A549 (cell line): ENCODE measurements around the gene CCDC170. TPM values are rescaled to one million over a fixed set of nuclear protein-coding genes. Genes with fewer than 3 reads are reported as not detected.
A peak's percentile ranks its signal among the peaks of the same experiment; 100 is the strongest.

ENCODE experiments used
- ATAC-seq, 2 experiments: fragments of 200-7000 bp in 1 of 2; fragments of >200 bp in 1 of 2; cut with Nextera tagmentation in 1 of 2; cut with Tn5 transposase in 1 of 2; 3 replicates each; pipeline versions ENCODE4 v1.8.0 to v1.9.1; 2018 to 2020; ENCODE audit warnings: mild to moderate bottlenecking in 1 of 2, moderate library complexity in 1 of 2
- CTCF ChIA-PET: fragments of 300-600 bp; sonication (Branson Sonifier 250); formaldehyde crosslinking; extraction: SDS; loops from one replicate; lab custom pipeline; 2021; ENCODE audit warnings: antibody characterized with exemption, inconsistent platforms; lab: Yijun Ruan, JAX
- POLR2A ChIA-PET: fragments of 350-600 bp; formaldehyde crosslinking; extraction: SDS; loops from one replicate; lab custom pipeline; 2021; ENCODE audit warnings: antibody characterized with exemption, inconsistent platforms; lab: Yijun Ruan, JAX
- DNase-seq, 2 experiments: peaks; one replicate each; pipeline versions ENCODE4 v3.0.0 to v3.0.0-alpha.2; 2011 to 2016; ENCODE audit warnings: low read depth in 1 of 2, low spot score in 1 of 2
- FAIRE-seq: peaks from 2 replicates; lab custom pipeline; 2011; peaks lifted over from hg19 to GRCh38; lab: Jason Lieb, UNC
- H3K27ac ChIP-seq, 2 experiments: fragments of >200 bp; sonication (Bioruptor Twin); formaldehyde crosslinking; 3 replicates each; pipeline ENCODE4 v1.5.1; 2016 to 2017
- H3K4me1 ChIP-seq: fragments of >200 bp; sonication (Bioruptor Twin); formaldehyde crosslinking; 3 replicates; pipeline ENCODE4 v1.6.1; 2016
- H3K4me2 ChIP-seq: fragments of >200 bp; sonication (Bioruptor Twin); formaldehyde crosslinking; 3 replicates; pipeline ENCODE4 v1.6.1; 2016
- H3K4me3 ChIP-seq: fragments of >200 bp; sonication (Bioruptor Twin); formaldehyde crosslinking; 3 replicates; pipeline ENCODE4 v1.5.1; 2016
- H3K9me3 ChIP-seq: fragments of >200 bp; sonication (Bioruptor Twin); formaldehyde crosslinking; 3 replicates; pipeline ENCODE4 v1.6.1; 2016
- ATOH8 ChIP-seq: fragments of 250-450 bp; sonication (Bioruptor Pico); IDR thresholded peaks from 2 replicates; pipeline ENCODE4 v1.5.0; 2020; ENCODE audit warnings: low read depth, mild to moderate bottlenecking, moderate library complexity
- BCL3 ChIP-seq: fragments of >200 bp; sonication (Bioruptor Twin); formaldehyde crosslinking; IDR thresholded peaks from 3 replicates; pipeline ENCODE4 v1.6.1; 2016
- BHLHE40 ChIP-seq: IDR thresholded peaks from 2 replicates; pipeline ENCODE4 v1.6.1; 2012; ENCODE audit warnings: low read depth, low read length, inconsistent platforms
- CBX8 ChIP-seq: fragments of 200-600 bp; sonication (generic); IDR thresholded peaks from 2 replicates; pipeline ENCODE4 v1.6.1; 2016
- EP300 ChIP-seq, 2 experiments: fragments of >200 bp; sonication (Bioruptor Twin); formaldehyde crosslinking; IDR thresholded peaks; 2 replicates in 1 of 2; 3 replicates in 1 of 2; pipeline ENCODE4 v1.6.1; 2016 to 2017
- ESRRA ChIP-seq: fragments of 150-350 bp; IDR thresholded peaks from 2 replicates; pipeline ENCODE4 v1.6.1; 2014; ENCODE audit warnings: mild to moderate bottlenecking, low read length, borderline replicate concordance
- FOSL2 ChIP-seq, 2 experiments: fragments of 450-650 bp in 1 of 2; fragments of >200 bp in 1 of 2; sonication (Bioruptor Twin) in 1 of 2; formaldehyde crosslinking; IDR thresholded peaks; 2 replicates each; pipeline versions ENCODE4 v1.5.0 to v1.6.1; 2016 to 2020; ENCODE audit warnings: mild to moderate bottlenecking in 1 of 2, moderate library complexity in 1 of 2
- FOXS1 ChIP-seq: fragments of 250-450 bp; sonication (Bioruptor Pico); IDR thresholded peaks from 2 replicates; pipeline ENCODE4 v1.5.0; 2020; ENCODE audit warnings: mild to moderate bottlenecking, moderate library complexity
- HEYL ChIP-seq: fragments of 250-450 bp; sonication (Bioruptor Pico); IDR thresholded peaks from 2 replicates; pipeline ENCODE4 v1.8.0; 2021; ENCODE audit warnings: mild to moderate bottlenecking, moderate library complexity
- HOXA7 ChIP-seq: fragments of 250-450 bp; sonication (Bioruptor Pico); IDR thresholded peaks from 2 replicates; pipeline ENCODE4 v1.5.0; 2020; ENCODE audit warnings: mild to moderate bottlenecking, moderate library complexity
- JUNB ChIP-seq: fragments of >200 bp; sonication (Bioruptor Twin); formaldehyde crosslinking; IDR thresholded peaks from 2 replicates; pipeline ENCODE4 v1.6.1; 2016
- KDM1A ChIP-seq: fragments of 200-600 bp; sonication (generic); IDR thresholded peaks from 2 replicates; pipeline ENCODE4 v1.6.1; 2016; ENCODE audit warnings: low read depth, mild to moderate bottlenecking
- KDM5A ChIP-seq: fragments of 200-600 bp; sonication (generic); IDR thresholded peaks from 2 replicates; pipeline ENCODE4 v1.6.1; 2016; ENCODE audit warnings: antibody characterized with exemption, mild to moderate bottlenecking
- MAFK ChIP-seq: fragments of 450-650 bp; IDR thresholded peaks from 2 replicates; pipeline ENCODE4 v1.6.1; 2014; ENCODE audit not compliant: partially characterized antibody
- MYC ChIP-seq: IDR thresholded peaks from 2 replicates; pipeline ENCODE4 v1.6.1; 2012; ENCODE audit warnings: mild to moderate bottlenecking, inconsistent platforms, low read length, improper control_type of control experiment, borderline replicate concordance
- NPAS2 ChIP-seq: fragments of 250-450 bp; sonication (Bioruptor Pico); IDR thresholded peaks from 2 replicates; pipeline ENCODE4 v1.8.0; 2022; ENCODE audit warnings: mild to moderate bottlenecking, moderate library complexity, borderline replicate concordance
- RAD21 ChIP-seq, 2 experiments: fragments of >200 bp in 1 of 2; sonication (Bioruptor Twin) in 1 of 2; formaldehyde crosslinking in 1 of 2; IDR thresholded peaks in 1 of 2; conservative IDR thresholded peaks in 1 of 2; 2 replicates in 1 of 2; 3 replicates in 1 of 2; pipeline ENCODE4 v1.6.1; 2012 to 2018; ENCODE audit warnings: inconsistent platforms in 1 of 2
- RCOR1 ChIP-seq: fragments of 150-350 bp; IDR thresholded peaks from 2 replicates; pipeline ENCODE4 v1.6.1; 2014; ENCODE audit warnings: antibody characterized with exemption, low read length, low read depth
- RNF2 ChIP-seq: fragments of 200-600 bp; sonication (generic); IDR thresholded peaks from 2 replicates; pipeline ENCODE4 v1.6.1; 2016; ENCODE audit warnings: low read depth, mild to moderate bottlenecking, antibody characterized with exemption, moderate library complexity, borderline replicate concordance
- SMC3 ChIP-seq: fragments of >200 bp; sonication (Bioruptor Twin); formaldehyde crosslinking; IDR thresholded peaks from 3 replicates; pipeline ENCODE4 v1.6.1; 2018; ENCODE audit warnings: inconsistent platforms
- TFCP2L1 ChIP-seq: fragments of 250-450 bp; sonication (Bioruptor Pico); IDR thresholded peaks from 2 replicates; pipeline ENCODE4 v1.5.0; 2021; ENCODE audit warnings: mild to moderate bottlenecking
- TP53 ChIP-seq: fragments of 250-450 bp; sonication (Bioruptor Pico); IDR thresholded peaks from 2 replicates; pipeline ENCODE4 v1.5.0; 2021; ENCODE audit warnings: mild to moderate bottlenecking, moderate library complexity
- ZC3H11A ChIP-seq: fragments of 450-650 bp; IDR thresholded peaks from 2 replicates; pipeline ENCODE4 v1.6.1; 2014; ENCODE audit warnings: antibody characterized with exemption, mild to moderate bottlenecking
- ZSCAN20 ChIP-seq: fragments of 250-450 bp; sonication (Bioruptor Pico); IDR thresholded peaks from 2 replicates; pipeline ENCODE4 v1.8.0; 2022; ENCODE audit warnings: mild to moderate bottlenecking, moderate library complexity
- WGBS: methylation state at CpG from one replicate; pipeline ENCODE4 v1.1.6; 2017; ENCODE audit errors: missing lambda C conversion rate; 5-methylcytosine and 5-hydroxymethylcytosine counted together
- polyA plus RNA-seq, 4 experiments: library from polyadenylated mRNA; depleted of rRNA in 3 of 4; stranded (reverse); fragments of >200 nt; fragmentation: RNase III in 1 of 4; extraction: RNeasy Plus Mini Kit Qiagen cat#74134 plus additional on column Dnase treatment in 1 of 4; gene quantifications; 2 replicates in 3 of 4; 3 replicates in 1 of 4; pipeline ENCODE4 v1.2.3, GENCODE V29; 2011 to 2017
- TF ChIP-seq, protein P1 (sequence below): fragments of 250-450 bp; sonication (Bioruptor Pico); IDR thresholded peaks from 2 replicates; pipeline ENCODE4 v1.5.0; 2021; ENCODE audit warnings: mild to moderate bottlenecking, moderate library complexity, borderline replicate concordance
- TF ChIP-seq, protein P2 (sequence below): fragments of 200-600 bp; sonication (generic); IDR thresholded peaks from 2 replicates; pipeline ENCODE4 v1.6.1; 2016; ENCODE audit warnings: antibody characterized with exemption, mild to moderate bottlenecking, moderate library complexity

The CCDC170 gene
- polyA plus RNA-seq, 2 of the 4 experiments (the other 2 are of a cell fraction): 0.09 to 0.61 TPM

GRCh38 chr6:151499551-151499950, 5.7 kb downstream of the CCDC170 start:
- Histone ChIP-seq H3K4me1 (peaks cover 12% of the 10 kb centered on the region; the same call in 2 of the 3 replicates), H3K4me3 (no peak overlapping the region), H3K4me2 (no peak overlapping the region), H3K9me3 (no peaks in the 10 kb centered on the region), H3K27ac (no peak overlapping the region)
- DNase-seq: no peak
- ChIA-PET CTCF (no interaction called here), POLR2A (no interaction called here)
- 40% methylated on average over 5 of the region's 5 CpGs for WGBS
- TF ChIP-seq NPAS2 (CRISPR knock-in tag) (no peak), ZC3H11A (no peak), TFCP2L1 (CRISPR knock-in tag) (no peak), BHLHE40 (no peak), CBX8 (no peak), ATOH8 (no peak), JUNB (no peak), BCL3 (no peak), ESRRA (no peak)
- TF ChIP-seq, protein P1, sequence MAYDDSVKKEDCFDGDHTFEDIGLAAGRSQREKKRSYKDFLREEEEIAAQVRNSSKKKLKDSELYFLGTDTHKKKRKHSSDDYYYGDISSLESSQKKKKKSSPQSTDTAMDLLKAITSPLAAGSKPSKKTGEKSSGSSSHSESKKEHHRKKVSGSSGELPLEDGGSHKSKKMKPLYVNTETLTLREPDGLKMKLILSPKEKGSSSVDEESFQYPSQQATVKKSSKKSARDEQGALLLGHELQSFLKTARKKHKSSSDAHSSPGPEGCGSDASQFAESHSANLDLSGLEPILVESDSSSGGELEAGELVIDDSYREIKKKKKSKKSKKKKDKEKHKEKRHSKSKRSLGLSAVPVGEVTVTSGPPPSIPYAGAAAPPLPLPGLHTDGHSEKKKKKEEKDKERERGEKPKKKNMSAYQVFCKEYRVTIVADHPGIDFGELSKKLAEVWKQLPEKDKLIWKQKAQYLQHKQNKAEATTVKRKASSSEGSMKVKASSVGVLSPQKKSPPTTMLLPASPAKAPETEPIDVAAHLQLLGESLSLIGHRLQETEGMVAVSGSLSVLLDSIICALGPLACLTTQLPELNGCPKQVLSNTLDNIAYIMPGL (CRISPR knock-in tag): no peak
- no peak for ATAC-seq
- FAIRE-seq: no peak

- Histone ChIP-seq H3K4me1 (peaks cover 12% of the 10 kb centered on the region; the same call in 2 of the 3 replicates), H3K4me3 (no peak overlapping the region), H3K4me2 (peak overlapping the region; percentile 47; the same call in 2 of the 3 replicates), H3K27ac (no peak overlapping the region), H3K9me3 (no peaks in the 10 kb centered on the region)
- POLR2A ChIA-PET: no interaction called here
- CTCF ChIA-PET: no interaction called here
- TF ChIP-seq EP300 (IDR thresholded peaks at IDR 0.05) (no peak), RNF2 (no peak), KDM5A (no peak), ZSCAN20 (CRISPR knock-in tag) (no peak), FOXS1 (CRISPR knock-in tag) (no peak), JUNB (no peak), ZC3H11A (no peak), RCOR1 (no peak), SMC3 (no peak), FOSL2 (IDR thresholded peaks at IDR 0.05) (no peak), FOSL2 (CRISPR knock-in tag; IDR thresholded peaks at IDR 0.05) (no peak)
- no peak for ATAC-seq
- 57% methylated on average over 1 of the region's 1 CpG for WGBS
- FAIRE-seq: no peak
- no peak for DNase-seq
Observed at GRCh38 chr6:151501511-151502136, 7.8 kb downstream of the CCDC170 start.

- H3K9me3 ChIP-seq: no peaks in the 10 kb centered on the region
- H3K4me2 ChIP-seq: peak overlapping the region; percentile 47; the same call in 2 of the 3 replicates
- ATAC-seq (peak in 1 of 2 experiments; percentile 46; a peak in 1 of 6 replicates), FAIRE-seq (no peak), DNase-seq (peak in 1 of 2 experiments; percentile 8)
- no peak overlapping the region for H3K27ac ChIP-seq
- POLR2A ChIA-PET: no interaction called here
- no peak overlapping the region for H3K4me3 ChIP-seq
- WGBS: 97% methylated on average over 4 of the region's 4 CpGs
- H3K4me1 ChIP-seq: peaks cover 12% of the 10 kb centered on the region; the same call in 2 of the 3 replicates
- CTCF ChIA-PET: no interaction called here
- TF ChIP-seq CBX8 (no peak), FOXS1 (CRISPR knock-in tag) (no peak), RCOR1 (no peak), ESRRA (no peak), TP53 (no peak), MAFK (peak; percentile 33), HOXA7 (CRISPR knock-in tag) (no peak), MYC (no peak), RAD21 (conservative IDR thresholded peaks at IDR 0.05 in 1 of 2, IDR thresholded peaks at IDR 0.05 in 1 of 2) (no peak), KDM1A (no peak), HEYL (CRISPR knock-in tag) (no peak), FOSL2 (IDR thresholded peaks at IDR 0.05) (0 out of 2 replicates have a peak, but pooled peaks have one; percentile 9), FOSL2 (CRISPR knock-in tag; IDR thresholded peaks at IDR 0.05) (peak; percentile 66)
- TF ChIP-seq, protein P2, sequence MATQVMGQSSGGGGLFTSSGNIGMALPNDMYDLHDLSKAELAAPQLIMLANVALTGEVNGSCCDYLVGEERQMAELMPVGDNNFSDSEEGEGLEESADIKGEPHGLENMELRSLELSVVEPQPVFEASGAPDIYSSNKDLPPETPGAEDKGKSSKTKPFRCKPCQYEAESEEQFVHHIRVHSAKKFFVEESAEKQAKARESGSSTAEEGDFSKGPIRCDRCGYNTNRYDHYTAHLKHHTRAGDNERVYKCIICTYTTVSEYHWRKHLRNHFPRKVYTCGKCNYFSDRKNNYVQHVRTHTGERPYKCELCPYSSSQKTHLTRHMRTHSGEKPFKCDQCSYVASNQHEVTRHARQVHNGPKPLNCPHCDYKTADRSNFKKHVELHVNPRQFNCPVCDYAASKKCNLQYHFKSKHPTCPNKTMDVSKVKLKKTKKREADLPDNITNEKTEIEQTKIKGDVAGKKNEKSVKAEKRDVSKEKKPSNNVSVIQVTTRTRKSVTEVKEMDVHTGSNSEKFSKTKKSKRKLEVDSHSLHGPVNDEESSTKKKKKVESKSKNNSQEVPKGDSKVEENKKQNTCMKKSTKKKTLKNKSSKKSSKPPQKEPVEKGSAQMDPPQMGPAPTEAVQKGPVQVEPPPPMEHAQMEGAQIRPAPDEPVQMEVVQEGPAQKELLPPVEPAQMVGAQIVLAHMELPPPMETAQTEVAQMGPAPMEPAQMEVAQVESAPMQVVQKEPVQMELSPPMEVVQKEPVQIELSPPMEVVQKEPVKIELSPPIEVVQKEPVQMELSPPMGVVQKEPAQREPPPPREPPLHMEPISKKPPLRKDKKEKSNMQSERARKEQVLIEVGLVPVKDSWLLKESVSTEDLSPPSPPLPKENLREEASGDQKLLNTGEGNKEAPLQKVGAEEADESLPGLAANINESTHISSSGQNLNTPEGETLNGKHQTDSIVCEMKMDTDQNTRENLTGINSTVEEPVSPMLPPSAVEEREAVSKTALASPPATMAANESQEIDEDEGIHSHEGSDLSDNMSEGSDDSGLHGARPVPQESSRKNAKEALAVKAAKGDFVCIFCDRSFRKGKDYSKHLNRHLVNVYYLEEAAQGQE: no peak
Observed at GRCh38 chr6:151502499-151502898, 8.7 kb downstream of the CCDC170 start.
